GM10266 (cell line): ENCODE measurements around the gene COX4I2.

Experiments
- DNase-seq: peaks from one replicate; pipeline ENCODE4 v3.0.0; 2012; ENCODE audit errors: extremely low spot score
- CTCF ChIP-seq: IDR thresholded peaks from 2 replicates; pipeline ENCODE4 v1.5.1; 2012; ENCODE audit warnings: mild to moderate bottlenecking, low read depth; ENCODE audit not compliant: control insufficient read depth, insufficient read depth; ENCODE audit errors: missing control alignments

The COX4I2 gene

GRCh38 chr20:31632548-31633338 lies 5.0 kb upstream of the COX4I2 start:
- no peak for DNase-seq
- no peak for TF ChIP-seq CTCF

DNA sequence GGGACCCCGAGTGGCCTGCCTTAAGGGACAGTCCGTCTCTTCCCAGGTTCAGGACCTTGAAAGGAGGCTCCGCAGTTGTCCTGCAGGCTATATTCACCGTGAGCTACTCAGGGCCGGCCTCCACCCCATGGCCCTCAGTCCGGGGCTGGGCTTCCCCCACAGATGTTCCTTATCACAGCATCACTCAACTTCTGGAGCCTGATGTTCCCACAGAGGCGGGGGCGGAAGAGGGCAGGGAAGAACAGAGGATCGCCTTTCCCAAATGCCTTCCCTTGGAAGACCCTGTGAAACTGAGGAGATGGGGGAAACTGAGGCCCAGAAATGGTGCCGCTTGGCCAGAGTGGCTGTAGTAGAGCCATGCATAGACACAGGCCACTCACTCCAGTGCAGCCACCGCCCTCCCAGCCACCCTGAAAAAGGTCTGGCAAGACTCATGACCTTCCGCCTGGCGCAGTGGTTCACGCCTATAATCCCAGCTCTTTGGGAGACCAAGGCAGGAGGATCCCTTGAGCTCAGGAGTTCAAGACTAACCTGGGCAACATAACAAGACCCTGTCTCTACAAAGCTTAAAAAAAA lies 4.3 kb upstream of the COX4I2 start:
- no peak for TF ChIP-seq CTCF
- no peak for DNase-seq

GRCh38 chr20:31638317-31638716 lies 605 bp downstream of the COX4I2 start:
- no peak for DNase-seq
- TF ChIP-seq CTCF, result no peak

GRCh38 chr20:31638816-31639215 lies 1.1 kb downstream of the COX4I2 start:
- DNase-seq, result no peak
- TF ChIP-seq CTCF, result no peak

DNA sequence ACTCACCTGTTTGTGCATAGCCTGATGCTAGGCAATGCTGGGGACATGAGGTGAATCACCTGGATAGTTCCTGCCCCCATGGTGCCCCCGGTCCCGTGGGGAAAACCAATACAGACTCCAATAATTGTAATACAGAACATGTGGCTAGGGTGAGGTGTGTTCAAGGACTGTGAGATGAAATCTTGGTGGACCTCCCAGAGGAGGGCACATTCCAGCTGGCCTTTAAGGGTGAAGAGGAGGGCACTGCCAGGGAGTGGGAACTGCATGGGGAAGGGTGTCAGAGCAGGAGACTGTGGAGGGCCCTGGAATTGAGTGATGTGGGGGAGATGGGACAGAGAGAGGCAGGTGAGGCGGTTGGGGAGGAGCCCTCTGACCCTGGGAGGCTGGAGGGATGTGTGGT lies 2.5 kb downstream of the COX4I2 start:
- TF ChIP-seq CTCF, result no peak
- DNase-seq, result no peak

- no peak for DNase-seq
- no peak for TF ChIP-seq CTCF
Observed at GRCh38 chr20:31641391-31641790, 3.7 kb downstream of the COX4I2 start.

DNA sequence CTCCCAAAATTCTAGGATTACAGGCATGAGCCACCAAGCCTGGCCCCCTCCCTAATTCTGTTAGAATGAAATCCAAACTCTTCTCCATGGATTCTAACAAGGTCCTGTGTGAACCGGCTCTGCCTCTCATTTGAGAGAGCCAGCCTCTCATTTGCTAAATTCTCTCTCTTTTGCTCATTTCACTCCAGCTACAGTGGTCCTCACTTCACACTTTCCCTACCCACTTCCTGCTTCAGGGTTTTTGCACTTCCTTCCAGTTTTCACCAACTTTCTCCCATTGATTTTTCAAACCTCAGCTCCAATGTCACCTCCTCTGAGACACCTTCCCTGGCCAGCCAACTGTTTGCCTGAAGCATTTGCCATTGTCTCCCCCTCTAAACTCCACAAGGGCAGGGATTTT lies 5.1 kb downstream of the COX4I2 start:
- no peak for DNase-seq
- no peak for TF ChIP-seq CTCF
